CD4-positive, alpha-beta T cell treated with Interleukin-15 for 4 hours (primary cell): ENCODE results near the gene RAB8A.
"Not testable (repeated sequence)": the region's sequence is repeated elsewhere in the genome, so short reads cannot be mapped to it uniquely, and the experiment has no call there.

Experiments
- DNase-seq: peaks from one replicate; pipeline ENCODE4 v3.0.0-alpha.2; 2020; ENCODE audit warnings: low spot score

The RAB8A gene

GRCh38 chr19:16078759-16079707 is 32.7 kb upstream of the RAB8A start:
- peak; percentile 88 for DNase-seq

- no peak for DNase-seq
Measured at GRCh38 chr19:16084067-16084685, 27.5 kb upstream of the RAB8A start.

GRCh38 chr19:16085115-16085514 is 26.6 kb upstream of the RAB8A start:
- DNase-seq = no peak

GRCh38 chr19:16087404-16087803 is 24.3 kb upstream of the RAB8A start:
- not testable (repeated sequence) for DNase-seq

- no peak for DNase-seq
Measured at GRCh38 chr19:16087940-16088339, 23.7 kb upstream of the RAB8A start.

GRCh38 chr19:16088351-16089009 is 23.2 kb upstream of the RAB8A start:
- no peak for DNase-seq

GRCh38 chr19:16089010-16089846 is 22.5 kb upstream of the RAB8A start:
- no peak for DNase-seq

- DNase-seq = no peak
Measured at GRCh38 chr19:16091546-16092475, 19.9 kb upstream of the RAB8A start.

- no peak for DNase-seq
Measured at GRCh38 chr19:16094360-16095070, 17.2 kb upstream of the RAB8A start.

- DNase-seq = no peak
Measured at GRCh38 chr19:16095071-16095571, 16.6 kb upstream of the RAB8A start.

- no peak for DNase-seq
Measured at GRCh38 chr19:16096280-16096855, 15.3 kb upstream of the RAB8A start.

- no peak for DNase-seq
Measured at GRCh38 chr19:16098416-16098768, 13.3 kb upstream of the RAB8A start.

GRCh38 chr19:16098821-16099220 is 12.9 kb upstream of the RAB8A start:
- no peak for DNase-seq

GRCh38 chr19:16099314-16099965 is 12.2 kb upstream of the RAB8A start:
- not testable (repeated sequence) for DNase-seq

GRCh38 chr19:16100524-16100923 is 11.2 kb upstream of the RAB8A start:
- DNase-seq = no peak

GRCh38 chr19:16104722-16105121 is 7.0 kb upstream of the RAB8A start:
- no peak for DNase-seq

GRCh38 chr19:16106121-16106520 is 5.6 kb upstream of the RAB8A start:
- no peak for DNase-seq

GRCh38 chr19:16111909-16112752 is 442 bp downstream of the RAB8A start:
- no peak for DNase-seq
